Neuronal stem cell (in vitro differentiated cells): Measurements from ENCODE around the gene RASL11A.
A peak's percentile ranks its signal among the peaks of the same experiment; 100 is the strongest.

Source experiments
- DNase-seq: peaks from one replicate; pipeline ENCODE4 v3.0.0-alpha.2; 2013; ENCODE audit warnings: low spot score
- H2AFZ ChIP-seq: one replicate; pipeline ENCODE4 v1.6.1; 2013; ENCODE audit warnings: mild to moderate bottlenecking, low read length, inconsistent platforms
- H2AK5ac ChIP-seq: 2 replicates; pipeline ENCODE4 v1.6.1; 2013; ENCODE audit warnings: low read depth, mild to moderate bottlenecking, inconsistent platforms, low read length, moderate library complexity, mixed read lengths
- H2BK120ac ChIP-seq: 2 replicates; pipeline ENCODE4 v1.6.1; 2013; ENCODE audit warnings: low read depth, mild to moderate bottlenecking, inconsistent platforms, low read length, moderate library complexity, mixed read lengths
- H2BK12ac ChIP-seq: one replicate; pipeline ENCODE4 v1.6.1; 2013; ENCODE audit warnings: low read length, inconsistent platforms
- H2BK15ac ChIP-seq: 2 replicates; pipeline ENCODE4 v1.6.1; 2013; ENCODE audit warnings: mild to moderate bottlenecking, low read length, inconsistent platforms, mixed read lengths
- H2BK5ac ChIP-seq: one replicate; pipeline ENCODE4 v1.6.1; 2013; ENCODE audit warnings: inconsistent platforms, mild to moderate bottlenecking, low read length, moderate library complexity
- H3K14ac ChIP-seq: one replicate; pipeline ENCODE4 v1.6.1; 2013; ENCODE audit warnings: low read length, inconsistent platforms
- H3K18ac ChIP-seq: 2 replicates; pipeline ENCODE4 v1.6.1; 2013; ENCODE audit warnings: low read length, inconsistent platforms
- H3K23ac ChIP-seq: 2 replicates; pipeline ENCODE4 v1.6.1; 2013; ENCODE audit warnings: low read depth, mild to moderate bottlenecking, mixed read lengths, low read length, inconsistent platforms; ENCODE audit not compliant: poor library complexity
- H3K27ac ChIP-seq: replicated peaks from 3 replicates; pipeline ENCODE4 v1.5.1; 2013; ENCODE audit warnings: low read length, inconsistent platforms
- H3K27me3 ChIP-seq, 3 experiments: 2 replicates each; pipeline ENCODE4 v1.6.1; 2013; ENCODE audit warnings: low read length in 3 of 3, mild to moderate bottlenecking in 2 of 3, inconsistent platforms in 1 of 3, low read depth in 1 of 3, mixed read lengths in 1 of 3, moderate library complexity in 1 of 3; ENCODE audit not compliant: control insufficient read depth in 3 of 3, insufficient read depth in 3 of 3
- H3K36me3 ChIP-seq, 2 donors: replicated peaks in 1 of 2; 2 replicates each; pipeline ENCODE4 v1.6.1; 2013; ENCODE audit warnings: low read length in 2 of 2; ENCODE audit not compliant: control insufficient read depth in 2 of 2, insufficient read depth in 2 of 2
- H3K4ac ChIP-seq: 2 replicates; pipeline ENCODE4 v1.6.1; 2013; ENCODE audit warnings: inconsistent platforms, mild to moderate bottlenecking, low read length, moderate library complexity
- H3K4me1 ChIP-seq, 2 donors: 1 replicate in 1 of 2; 2 replicates in 1 of 2; pipeline ENCODE4 v1.6.1; 2013; ENCODE audit warnings: low read length in 2 of 2, low read depth in 1 of 2; ENCODE audit not compliant: control insufficient read depth in 2 of 2, insufficient read depth in 1 of 2
- H3K4me2 ChIP-seq: one replicate; pipeline ENCODE4 v1.6.1; 2013; ENCODE audit warnings: mild to moderate bottlenecking, low read length, inconsistent platforms; ENCODE audit not compliant: insufficient read depth, poor library complexity, severe bottlenecking
- H3K4me3 ChIP-seq, 2 donors: 2 replicates each; pipeline ENCODE4 v1.5.1; 2013; ENCODE audit warnings: low read length in 2 of 2, mild to moderate bottlenecking in 2 of 2, inconsistent platforms in 1 of 2, moderate library complexity in 1 of 2
- H3K79me1 ChIP-seq: one replicate; pipeline ENCODE4 v1.6.1; 2013; ENCODE audit warnings: low read depth, mild to moderate bottlenecking, inconsistent platforms, low read length, moderate library complexity
- H3K9ac ChIP-seq: one replicate; pipeline ENCODE4 v1.6.1; 2013; ENCODE audit warnings: mild to moderate bottlenecking, low read depth, low read length, inconsistent platforms; ENCODE audit not compliant: poor library complexity
- H3K9me3 ChIP-seq, 2 donors: replicated peaks in 1 of 2; 2 replicates each; pipeline versions ENCODE3 to v1.6.1; 2013; ENCODE audit warnings: low read length in 2 of 2, mild to moderate bottlenecking in 2 of 2, inconsistent platforms in 1 of 2, low read depth in 1 of 2, mixed read lengths in 1 of 2, moderate library complexity in 1 of 2; ENCODE audit not compliant: control insufficient read depth in 2 of 2, insufficient read depth in 1 of 2
- H4K8ac ChIP-seq: one replicate; pipeline ENCODE4 v1.6.1; 2013; ENCODE audit warnings: low read depth, mild to moderate bottlenecking, inconsistent platforms, low read length, moderate library complexity
- H4K91ac ChIP-seq: one replicate; pipeline ENCODE4 v1.6.1; 2013; ENCODE audit warnings: low read length, low read depth, mild to moderate bottlenecking, inconsistent platforms; ENCODE audit not compliant: poor library complexity
- WGBS, 2 donors: extraction: QIAGEN DNeasy Blood & Tissue Kit; methylation state at CpG; one replicate each; pipeline ENCODE4 v1.1.7; 2013; ENCODE audit warnings: missing lambda C conversion rate in 2 of 2, mixed read lengths in 1 of 2; ENCODE audit not compliant: insufficient read length in 2 of 2, insufficient replicate concordance in 1 of 2; ENCODE audit errors: extremely low coverage in 2 of 2; 5-methylcytosine and 5-hydroxymethylcytosine counted together

The RASL11A gene

GRCh38 chr13:27308941-27309340 is 38.3 kb downstream of the RASL11A start:
- Histone ChIP-seq H3K4me1 (peaks cover 0 to 5% of the 10 kb centered on the region in 2 donors), H2BK120ac (no peak overlapping the region), H2BK5ac (no peak overlapping the region), H4K8ac (no peak overlapping the region), H3K18ac (no peak overlapping the region), H3K79me1 (no peaks in the 10 kb centered on the region), H3K4me2 (no peak overlapping the region), H3K14ac (no peak overlapping the region), H3K9me3 (no peaks in the 10 kb centered on the region), H2AK5ac (no peak overlapping the region), H3K9ac (no peak overlapping the region), H2BK15ac (no peak overlapping the region), H3K27me3 (peaks cover 0 to 12% (median 0%) of the 10 kb centered on the region in 3 experiments), H2BK12ac (no peak overlapping the region), H3K27ac (no peak overlapping the region), H3K4ac (no peak overlapping the region), H3K36me3 (no peaks in the 10 kb centered on the region), H3K4me3 (no peak overlapping the region), H3K23ac (no peak overlapping the region), H4K91ac (no peak overlapping the region), H2AFZ (no peak overlapping the region)
- DNase-seq: no peak
- WGBS, 2 donors: no CpG with 5 or more reads among the region's 19 CpGs

DNA sequence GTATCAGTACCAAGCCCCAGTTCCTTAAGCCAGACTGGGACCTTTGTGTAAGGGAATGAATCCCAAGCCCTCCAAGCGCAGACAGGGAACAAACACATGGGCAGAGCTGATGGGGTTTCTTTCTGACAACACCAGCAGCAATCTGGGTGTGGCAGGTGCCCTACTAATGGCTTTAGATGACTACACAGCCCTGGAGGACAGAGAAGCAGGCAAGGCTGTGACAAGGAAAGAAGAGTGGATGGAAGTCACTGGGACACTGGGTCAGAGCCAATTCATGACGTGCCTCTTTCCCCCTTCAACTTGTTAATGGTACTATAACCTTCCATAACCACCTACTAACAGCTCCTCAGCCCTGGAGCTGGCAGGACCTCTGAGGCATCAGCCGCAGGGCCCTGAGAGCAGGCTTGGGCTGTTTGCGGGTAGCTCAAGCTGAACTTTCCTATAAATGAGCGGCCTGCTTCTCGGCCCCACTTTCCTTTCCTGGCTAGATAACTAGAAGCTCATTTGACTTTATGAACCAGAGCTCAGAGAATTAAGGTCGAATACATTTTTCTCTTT is 38.9 kb downstream of the RASL11A start:
- Histone ChIP-seq H2BK12ac (no peak overlapping the region), H2BK15ac (no peak overlapping the region), H3K36me3 (no peaks in the 10 kb centered on the region), H2AK5ac (no peak overlapping the region), H2BK120ac (no peak overlapping the region), H3K27ac (no peak overlapping the region), H3K4ac (no peak overlapping the region), H2BK5ac (no peak overlapping the region), H4K91ac (no peak overlapping the region), H3K18ac (no peak overlapping the region), H3K9ac (no peak overlapping the region), H3K27me3 (peaks cover 0 to 12% (median 0%) of the 10 kb centered on the region in 3 experiments), H3K23ac (no peak overlapping the region), H3K4me3 (no peak overlapping the region), H3K14ac (no peak overlapping the region), H4K8ac (no peak overlapping the region), H3K79me1 (no peaks in the 10 kb centered on the region), H2AFZ (no peak overlapping the region), H3K4me2 (no peak overlapping the region), H3K9me3 (no peaks in the 10 kb centered on the region), H3K4me1 (peaks cover 0 to 5% of the 10 kb centered on the region in 2 donors)
- DNase-seq: no peak
- WGBS, 2 donors: no CpG with 5 or more reads among the region's 7 CpGs

DNA sequence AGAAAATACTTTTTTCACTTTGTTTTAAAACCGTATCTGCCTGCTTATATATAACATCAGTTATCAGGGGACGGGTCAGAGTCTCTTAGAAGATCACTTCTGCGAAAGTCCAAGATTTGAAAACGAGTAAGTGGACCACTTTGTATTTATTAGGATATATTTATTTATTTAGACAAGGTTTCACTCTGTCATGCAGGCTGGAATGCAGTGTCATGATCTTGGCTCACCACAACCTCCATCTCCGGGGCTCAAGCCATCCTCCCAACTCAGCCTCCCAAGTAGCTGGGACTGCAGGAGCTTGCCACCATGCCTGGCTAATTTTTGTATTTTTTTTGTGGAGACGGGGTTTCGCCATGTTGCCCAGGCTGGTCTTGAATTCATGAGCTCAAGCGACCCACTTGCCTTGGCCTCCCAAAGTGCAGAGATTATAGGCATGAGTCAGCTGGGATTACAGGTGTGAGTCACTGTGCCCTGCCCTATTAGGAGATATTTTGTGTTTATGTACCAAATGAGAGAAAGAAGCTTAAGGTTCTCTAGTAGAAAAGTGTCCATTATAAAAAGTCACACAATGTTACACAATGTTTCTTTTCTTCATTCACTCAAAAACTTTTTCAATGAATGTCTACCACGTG is 39.5 kb downstream of the RASL11A start:
- Histone ChIP-seq H2BK120ac (no peak overlapping the region), H4K91ac (no peak overlapping the region), H4K8ac (no peak overlapping the region), H2BK15ac (no peak overlapping the region), H2BK5ac (no peak overlapping the region), H3K4me1 (peaks cover 0 to 5% of the 10 kb centered on the region in 2 donors), H3K9ac (no peak overlapping the region), H3K14ac (no peak overlapping the region), H2AK5ac (no peak overlapping the region), H3K27ac (no peak overlapping the region), H3K4me2 (no peak overlapping the region), H2BK12ac (no peak overlapping the region), H3K79me1 (no peaks in the 10 kb centered on the region), H3K4ac (no peak overlapping the region), H3K18ac (no peak overlapping the region), H3K27me3 (peaks cover 0 to 12% (median 0%) of the 10 kb centered on the region in 3 experiments), H2AFZ (no peak overlapping the region), H3K9me3 (no peaks in the 10 kb centered on the region), H3K4me3 (no peak overlapping the region), H3K23ac (no peak overlapping the region), H3K36me3 (no peaks in the 10 kb centered on the region)
- no CpG with 5 or more reads among the region's 9 CpGs for WGBS, 2 donors
- no peak for DNase-seq

- no peak overlapping the region for H2AK5ac ChIP-seq
- WGBS, 2 donors: no CpG with 5 or more reads among the region's 2 CpGs
- no peaks in the 10 kb centered on the region for H3K9me3 ChIP-seq
- H4K8ac ChIP-seq: no peak overlapping the region
- no peak overlapping the region for H4K91ac ChIP-seq
- no peak overlapping the region for H2BK5ac ChIP-seq
- no peak overlapping the region for H2BK12ac ChIP-seq
- H3K4ac ChIP-seq: no peak overlapping the region
- H3K36me3 ChIP-seq: no peaks in the 10 kb centered on the region
- DNase-seq: no peak
- H2BK15ac ChIP-seq: no peak overlapping the region
- no peak overlapping the region for H2BK120ac ChIP-seq
- no peak overlapping the region for H3K14ac ChIP-seq
- peaks cover 0 to 12% (median 0%) of the 10 kb centered on the region in 3 experiments for H3K27me3 ChIP-seq
- H3K79me1 ChIP-seq: no peaks in the 10 kb centered on the region
- H3K4me3 ChIP-seq: no peak overlapping the region
- H3K27ac ChIP-seq: no peak overlapping the region
- H3K4me2 ChIP-seq: no peak overlapping the region
- no peak overlapping the region for H3K9ac ChIP-seq
- peak overlapping the region; percentile 27 for H2AFZ ChIP-seq
- no peak overlapping the region for H3K18ac ChIP-seq
- H3K23ac ChIP-seq: no peak overlapping the region
- H3K4me1 ChIP-seq: peaks cover 0 to 5% of the 10 kb centered on the region in 2 donors
Observed at GRCh38 chr13:27310946-27311345, 40.3 kb downstream of the RASL11A start.
